ENCODE measurements around the gene RARRES2.

DNA sequence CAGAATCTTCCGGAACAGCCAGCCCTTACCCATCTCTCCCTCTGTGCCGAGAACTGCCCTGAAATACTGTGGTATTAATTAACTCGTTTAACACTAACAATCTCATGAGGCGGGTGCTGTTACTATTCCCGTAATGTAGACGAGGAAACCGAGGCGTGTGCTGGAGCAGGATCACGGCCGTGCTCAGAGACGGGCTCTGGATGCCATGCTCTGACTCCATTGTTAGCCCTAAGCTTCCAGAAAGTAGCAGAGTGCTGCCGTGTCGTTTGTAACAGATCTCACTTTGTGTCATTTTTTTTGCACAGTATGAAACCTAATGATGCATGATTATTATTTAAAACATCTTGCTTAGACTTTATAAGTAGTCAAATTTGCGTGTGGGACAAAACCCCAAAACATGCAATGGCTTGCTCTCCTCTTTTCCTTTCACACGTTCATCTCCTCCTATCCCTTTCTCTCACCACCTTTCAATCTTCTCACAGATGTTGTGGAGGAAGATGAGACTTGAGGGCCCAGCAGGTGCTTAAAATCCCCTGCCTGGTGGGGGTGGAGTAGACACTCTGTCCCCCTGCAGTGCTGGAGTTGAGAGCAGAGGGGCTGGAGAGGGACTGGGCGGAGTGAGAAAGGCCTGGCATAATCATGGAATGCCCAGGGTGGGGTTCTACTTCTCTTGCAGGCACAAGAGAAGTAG lies 17.6 kb downstream of the RARRES2 start:
- TF ChIP-seq, protein P1, sequence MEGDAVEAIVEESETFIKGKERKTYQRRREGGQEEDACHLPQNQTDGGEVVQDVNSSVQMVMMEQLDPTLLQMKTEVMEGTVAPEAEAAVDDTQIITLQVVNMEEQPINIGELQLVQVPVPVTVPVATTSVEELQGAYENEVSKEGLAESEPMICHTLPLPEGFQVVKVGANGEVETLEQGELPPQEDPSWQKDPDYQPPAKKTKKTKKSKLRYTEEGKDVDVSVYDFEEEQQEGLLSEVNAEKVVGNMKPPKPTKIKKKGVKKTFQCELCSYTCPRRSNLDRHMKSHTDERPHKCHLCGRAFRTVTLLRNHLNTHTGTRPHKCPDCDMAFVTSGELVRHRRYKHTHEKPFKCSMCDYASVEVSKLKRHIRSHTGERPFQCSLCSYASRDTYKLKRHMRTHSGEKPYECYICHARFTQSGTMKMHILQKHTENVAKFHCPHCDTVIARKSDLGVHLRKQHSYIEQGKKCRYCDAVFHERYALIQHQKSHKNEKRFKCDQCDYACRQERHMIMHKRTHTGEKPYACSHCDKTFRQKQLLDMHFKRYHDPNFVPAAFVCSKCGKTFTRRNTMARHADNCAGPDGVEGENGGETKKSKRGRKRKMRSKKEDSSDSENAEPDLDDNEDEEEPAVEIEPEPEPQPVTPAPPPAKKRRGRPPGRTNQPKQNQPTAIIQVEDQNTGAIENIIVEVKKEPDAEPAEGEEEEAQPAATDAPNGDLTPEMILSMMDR (IDR thresholded peaks at IDR 0.05): no peak
- no peak for TF ChIP-seq POLR2A (IDR thresholded peaks at IDR 0.05)

All from vagina (tissue), 2 donors.